ENCODE measurements around the gene ZBTB7B. TPM values are rescaled to one million over a fixed set of nuclear protein-coding genes. Genes with fewer than 3 reads are reported as not detected.

Gene ZBTB7B
- total RNA-seq, 5 donors from 2014 or later (not counting 1 experiment from before 2014, with no cell fraction given) = 39.6 to 68.4 (median 51.7) TPM

GRCh38 chr1:154988058-154988954 lies 14.3 kb upstream of the ZBTB7B start:
- H3K9me3 Mint-ChIP-seq = no peaks in the 10 kb centered on the region
- no peaks in the 10 kb centered on the region for H3K27me3 Mint-ChIP-seq
- H3K36me3 Mint-ChIP-seq = peaks cover 22% of the 10 kb centered on the region
- ChIA-PET CTCF (interaction anchor here (0.5 to 1.2 kb wide), 4 partner anchors 8 to 28 kb away, joined by 3 read pairs; no protein-coding TSS in a partner anchor), POLR2A (interaction anchor here (0.6 to 0.7 kb wide), 2 partner anchors 11 to 75 kb away, joined by 3 read pairs; partner anchors contain the start of gene EFNA4 (in 1 of the 2))
- Histone ChIP-seq H3K27ac (ENCODE audit: low read length) (no peak overlapping the region), H3K27me3 (replicated peaks in 1 of 2; ENCODE audit: control insufficient read depth in 2 of 2, extremely low read depth in 1 of 2, insufficient read depth in 2 of 2, low read length in 1 of 2) (no peaks in the 10 kb centered on the region), H3K36me3 (ENCODE audit: control insufficient read depth in 2 of 2, extremely low read depth in 1 of 2, insufficient read depth in 1 of 2, low read length in 1 of 2) (peaks cover 11 to 53% of the 10 kb centered on the region in 2 donors), H3K9me3 (no peaks in the 10 kb centered on the region), H3K4me3 (ENCODE audit: control insufficient read depth in 1 of 2, extremely low read depth in 1 of 2, low read length in 1 of 2) (no peak overlapping the region), H3K4me1 (ENCODE audit: control insufficient read depth in 1 of 2, extremely low read depth in 1 of 2, insufficient read depth in 2 of 2, low read length in 2 of 2) (peaks cover 9 to 24% of the 10 kb centered on the region in 2 experiments)
- peaks cover 17 to 29% (median 24%) of the 10 kb centered on the region in 3 donors for H3K4me1 Mint-ChIP-seq
- no peak overlapping the region for H3K4me3 Mint-ChIP-seq
- 96% methylated on average over 14 of the region's 17 CpGs for WGBS (ENCODE audit: insufficient coverage)
- DNase-seq (peak in 1 of 35 experiments; percentile 25), ATAC-seq (replicated peaks in 1 of 4) (no peak)
- H3K27ac Mint-ChIP-seq = no peak overlapping the region

DNA sequence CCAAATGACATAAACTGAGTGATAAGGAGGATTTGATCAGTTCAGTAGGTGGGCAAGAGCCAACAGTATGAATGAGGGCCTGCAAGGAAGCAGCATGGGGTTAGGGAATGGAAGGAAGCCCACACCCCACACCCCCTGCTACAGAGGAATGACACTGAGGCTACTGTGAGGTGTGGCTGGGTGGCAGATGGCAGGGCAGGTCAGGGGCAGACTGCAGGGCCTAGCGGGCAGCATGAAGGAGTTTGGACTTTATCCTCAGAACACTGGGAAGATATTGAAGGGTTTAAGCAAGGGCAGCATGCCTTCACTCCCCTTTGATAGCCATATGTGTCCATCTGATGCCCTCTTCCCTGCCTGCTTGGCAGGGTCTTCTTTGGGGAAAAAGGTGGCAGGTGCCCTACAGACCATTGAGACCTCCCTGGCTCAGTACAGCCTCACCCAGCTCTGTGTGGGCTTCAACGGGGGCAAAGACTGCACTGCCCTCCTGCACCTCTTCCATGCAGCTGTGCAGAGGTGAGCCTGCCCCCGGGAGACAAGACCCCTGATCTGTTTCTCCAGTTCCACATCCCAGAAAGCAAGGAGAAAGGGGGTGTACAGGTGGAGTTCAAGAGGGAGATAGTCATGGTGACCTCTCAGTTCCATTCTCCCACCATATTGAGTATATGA lies 13.3 kb upstream of the ZBTB7B start:
- no peaks in the 10 kb centered on the region for H3K9me3 ChIP-seq
- no peaks in the 10 kb centered on the region for H3K9me3 Mint-ChIP-seq
- no peak overlapping the region for H3K4me3 ChIP-seq (ENCODE audit: control insufficient read depth in 1 of 2, extremely low read depth in 1 of 2, low read length in 1 of 2)
- H3K36me3 ChIP-seq (ENCODE audit: control insufficient read depth in 2 of 2, extremely low read depth in 1 of 2, insufficient read depth in 1 of 2, low read length in 1 of 2) = peaks cover 13 to 53% of the 10 kb centered on the region in 2 donors
- ATAC-seq (replicated peaks in 1 of 4) (no peak), DNase-seq (no peak)
- no peaks in the 10 kb centered on the region for H3K27me3 Mint-ChIP-seq
- H3K27ac Mint-ChIP-seq = no peak overlapping the region
- H3K4me1 ChIP-seq (ENCODE audit: control insufficient read depth in 1 of 2, extremely low read depth in 1 of 2, insufficient read depth in 2 of 2, low read length in 2 of 2) = peaks cover 0 to 15% of the 10 kb centered on the region in 2 experiments
- no peaks in the 10 kb centered on the region for H3K27me3 ChIP-seq (replicated peaks in 1 of 2; ENCODE audit: control insufficient read depth in 2 of 2, extremely low read depth in 1 of 2, insufficient read depth in 2 of 2, low read length in 1 of 2)
- H3K27ac ChIP-seq (ENCODE audit: low read length) = no peak overlapping the region
- WGBS (ENCODE audit: insufficient coverage) = 100% methylated on average over 1 of the region's 3 CpGs
- ChIA-PET CTCF (no interaction called here), POLR2A (no interaction called here)
- H3K36me3 Mint-ChIP-seq = peaks cover 22% of the 10 kb centered on the region
- no peak overlapping the region for H3K4me3 Mint-ChIP-seq
- H3K4me1 Mint-ChIP-seq = peaks cover 17 to 23% (median 18%) of the 10 kb centered on the region in 3 donors

DNA sequence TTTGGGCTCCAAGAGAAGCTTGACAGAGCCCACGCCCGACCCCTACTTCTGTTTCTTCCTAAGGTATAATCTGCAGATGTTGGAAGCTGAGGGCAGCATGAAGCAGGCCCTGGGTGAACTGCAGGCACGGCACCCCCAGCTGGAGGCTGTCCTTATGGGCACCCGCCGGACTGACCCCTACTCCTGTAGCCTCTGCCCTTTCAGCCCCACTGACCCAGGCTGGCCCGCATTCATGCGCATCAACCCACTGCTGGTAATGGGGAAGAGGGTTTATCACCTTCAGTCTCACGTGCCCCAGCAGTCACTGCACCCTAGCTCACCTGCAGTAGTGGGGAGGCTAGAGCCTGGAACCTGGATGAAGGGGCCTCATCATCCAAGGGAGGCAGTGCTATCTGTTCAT lies 12.3 kb upstream of the ZBTB7B start:
- ChIA-PET CTCF (interaction anchor here in 1 of 2 donors (0.9 kb wide), 1 partner anchor 9 kb away, joined by 3 read pairs; no protein-coding TSS in a partner anchor), POLR2A (interaction anchor here in 1 of 2 donors (0.5 kb wide), 1 partner anchor 20 kb away, joined by 3 read pairs; no protein-coding TSS in a partner anchor)
- DNase-seq = no peak
- Mint-ChIP-seq H3K4me1 (peaks cover 12 to 19% (median 17%) of the 10 kb centered on the region in 3 donors), H3K27ac (no peak overlapping the region), H3K27me3 (no peaks in the 10 kb centered on the region), H3K36me3 (peaks cover 22% of the 10 kb centered on the region), H3K4me3 (no peak overlapping the region), H3K9me3 (no peaks in the 10 kb centered on the region)
- WGBS (ENCODE audit: insufficient coverage) = 100% methylated on average over 2 of the region's 8 CpGs
- H3K36me3 ChIP-seq (ENCODE audit: control insufficient read depth in 2 of 2, extremely low read depth in 1 of 2, insufficient read depth in 1 of 2, low read length in 1 of 2) = peaks cover 13 to 53% of the 10 kb centered on the region in 2 donors
- ATAC-seq (replicated peaks in 1 of 4) = no peak
- no peak overlapping the region for H3K27ac ChIP-seq (ENCODE audit: low read length)
- no peaks in the 10 kb centered on the region for H3K27me3 ChIP-seq (replicated peaks in 1 of 2; ENCODE audit: control insufficient read depth in 2 of 2, extremely low read depth in 1 of 2, insufficient read depth in 2 of 2, low read length in 1 of 2)
- H3K4me3 ChIP-seq (ENCODE audit: control insufficient read depth in 1 of 2, extremely low read depth in 1 of 2, low read length in 1 of 2) = no peak overlapping the region
- H3K4me1 ChIP-seq (ENCODE audit: control insufficient read depth in 1 of 2, extremely low read depth in 1 of 2, insufficient read depth in 2 of 2, low read length in 2 of 2) = peaks cover 0 to 7% of the 10 kb centered on the region in 2 experiments
- H3K9me3 ChIP-seq = no peaks in the 10 kb centered on the region

GRCh38 chr1:154992721-154993571 lies 9.7 kb upstream of the ZBTB7B start:
- no peak overlapping the region for H3K27ac Mint-ChIP-seq
- Histone ChIP-seq H3K9me3 (no peaks in the 10 kb centered on the region), H3K27me3 (replicated peaks in 1 of 2; ENCODE audit: control insufficient read depth in 2 of 2, extremely low read depth in 1 of 2, insufficient read depth in 2 of 2, low read length in 1 of 2) (no peaks in the 10 kb centered on the region), H3K4me1 (ENCODE audit: control insufficient read depth in 1 of 2, extremely low read depth in 1 of 2, insufficient read depth in 2 of 2, low read length in 2 of 2) (peaks cover 0 to 15% of the 10 kb centered on the region in 2 experiments), H3K4me3 (ENCODE audit: control insufficient read depth in 1 of 2, extremely low read depth in 1 of 2, low read length in 1 of 2) (no peak overlapping the region), H3K36me3 (ENCODE audit: control insufficient read depth in 2 of 2, extremely low read depth in 1 of 2, insufficient read depth in 1 of 2, low read length in 1 of 2) (peaks cover 13 to 38% of the 10 kb centered on the region in 2 donors), H3K27ac (ENCODE audit: low read length) (no peak overlapping the region)
- peaks cover 18 to 28% (median 23%) of the 10 kb centered on the region in 3 donors for H3K4me1 Mint-ChIP-seq
- no peak for DNase-seq
- no peaks in the 10 kb centered on the region for H3K27me3 Mint-ChIP-seq
- ChIA-PET POLR2A (interaction anchor here in 1 of 2 donors (0.5 kb wide), 1 partner anchor 8 kb away, joined by 3 read pairs; no protein-coding TSS in a partner anchor), CTCF (interaction anchor here (0.6 to 1.8 kb wide), 3 partner anchors 8 to 86 kb away, joined by 3 to 5 read pairs (median 4); no protein-coding TSS in a partner anchor)
- H3K36me3 Mint-ChIP-seq = peaks cover 16% of the 10 kb centered on the region
- WGBS (ENCODE audit: insufficient coverage) = 81% methylated on average over 2 of the region's 14 CpGs
- ATAC-seq (replicated peaks in 1 of 4) = peak in 1 of 4 experiments; percentile 33
- no peak overlapping the region for H3K4me3 Mint-ChIP-seq
- no peaks in the 10 kb centered on the region for H3K9me3 Mint-ChIP-seq

DNA sequence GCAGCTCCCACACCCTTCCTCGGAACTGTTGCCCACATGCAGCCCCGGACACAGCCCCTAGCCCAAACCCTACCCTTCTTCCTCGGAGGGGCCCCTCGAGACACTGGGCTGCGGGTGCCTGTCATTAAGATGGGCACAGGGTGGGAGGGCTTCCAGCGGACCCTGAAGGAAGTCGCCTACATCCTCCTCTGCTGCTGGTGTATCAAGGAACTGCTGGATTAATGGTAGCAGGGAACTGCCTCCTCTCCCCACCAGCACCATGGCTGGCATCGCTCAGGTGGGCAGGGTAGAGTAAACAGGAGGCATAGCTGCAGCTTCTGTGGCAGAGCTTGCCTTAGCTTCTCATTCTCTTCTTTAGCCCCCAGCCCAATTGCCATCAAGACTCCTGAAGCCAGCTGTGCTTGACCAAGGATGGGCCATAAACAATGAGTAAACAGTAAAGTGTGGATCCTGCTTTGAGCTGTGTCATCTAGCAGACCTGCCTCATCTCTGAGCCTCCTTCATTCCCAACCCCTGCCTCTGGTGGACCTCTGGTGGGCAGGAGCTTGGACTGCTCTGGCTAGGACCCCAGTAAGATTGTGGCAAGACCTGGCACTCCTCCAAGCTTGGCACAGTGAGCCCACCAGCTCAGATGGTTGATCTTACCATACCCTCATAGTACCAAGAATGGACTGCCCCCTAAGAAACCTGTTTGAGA lies 8.9 kb upstream of the ZBTB7B start, which contains the start of gene LENEP:
TSS of gene LENEP (plus strand) at position 15 of the 697 bp plus-strand sequence. CDS start at position 37, 22 bp downstream.
- ChIA-PET POLR2A (interaction anchor here in 1 of 2 donors (0.5 to 1.1 kb wide), 2 partner anchors 9 to 11 kb away, joined by 3 read pairs; partner anchors contain the start of gene FLAD1), CTCF (interaction anchor here (0.5 to 1.8 kb wide), 5 partner anchors 9 to 28 kb away, joined by 3 to 5 read pairs (median 3); no protein-coding TSS in a partner anchor)
- Histone ChIP-seq H3K27me3 (replicated peaks in 1 of 2; ENCODE audit: control insufficient read depth in 2 of 2, extremely low read depth in 1 of 2, insufficient read depth in 2 of 2, low read length in 1 of 2) (no peaks in the 10 kb centered on the region), H3K27ac (ENCODE audit: low read length) (no peak within 1 kb of the TSS), H3K36me3 (ENCODE audit: control insufficient read depth in 2 of 2, extremely low read depth in 1 of 2, insufficient read depth in 1 of 2, low read length in 1 of 2) (peaks cover 8 to 30% of the 10 kb centered on the region in 2 donors), H3K9me3 (no peaks in the 10 kb centered on the region), H3K4me3 (ENCODE audit: control insufficient read depth in 1 of 2, extremely low read depth in 1 of 2, low read length in 1 of 2) (no peak within 1 kb of the TSS), H3K4me1 (ENCODE audit: control insufficient read depth in 1 of 2, extremely low read depth in 1 of 2, insufficient read depth in 2 of 2, low read length in 2 of 2) (peaks cover 2 to 23% of the 10 kb centered on the region in 2 experiments)
- Mint-ChIP-seq H3K9me3 (no peaks in the 10 kb centered on the region), H3K27me3 (no peaks in the 10 kb centered on the region), H3K4me1 (peaks cover 18 to 26% (median 25%) of the 10 kb centered on the region in 3 donors), H3K36me3 (peaks cover 10% of the 10 kb centered on the region), H3K27ac (no peak within 1 kb of the TSS), H3K4me3 (no peak within 1 kb of the TSS)
- ATAC-seq (replicated peaks in 1 of 4) = no peak
- WGBS (ENCODE audit: insufficient coverage) = no CpG with 5 or more reads among the region's 8 CpGs
- no peak for DNase-seq

Measured in T-cell (primary cell).